ENCODE measurements around the gene SRGAP1.

SRGAP1 gene

GRCh38 chr12:63898764-63899337 lies 54.4 kb downstream of the SRGAP1 start:
- H3K27ac ChIP-seq, result no peak overlapping the region
- no peak overlapping the region for H3K4me3 ChIP-seq

- Histone ChIP-seq H3K27ac (no peak overlapping the region), H3K4me3 (no peak overlapping the region)
Measured at GRCh38 chr12:63899396-63899795, 54.9 kb downstream of the SRGAP1 start.

- peak overlapping the region in 1 of 21 experiments; percentile 21 for H3K27ac ChIP-seq
Measured at GRCh38 chr12:63900922-63901793, 56.7 kb downstream of the SRGAP1 start.

DNA sequence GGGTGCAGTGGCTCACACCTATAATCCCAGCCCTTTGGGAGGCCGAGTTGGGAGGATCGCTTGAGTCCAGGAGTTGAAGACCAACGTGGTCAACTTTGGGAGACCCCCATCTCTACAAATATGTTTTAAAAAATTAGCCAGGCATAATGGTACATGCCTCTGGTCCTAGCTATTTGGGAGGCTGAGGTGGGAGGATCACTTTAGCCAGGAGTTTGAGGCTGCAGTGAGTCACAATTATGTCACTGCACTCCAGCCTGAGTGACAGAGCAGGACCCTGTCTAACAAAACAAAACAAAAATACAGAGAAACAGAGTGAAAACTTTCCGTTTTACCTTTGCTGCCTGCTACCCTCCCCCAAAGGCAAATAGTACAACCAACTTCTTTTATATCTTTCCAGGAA lies 60.2 kb downstream of the SRGAP1 start:
- no peak overlapping the region for H3K4me3 ChIP-seq

More at GRCh38 chr12:63900922-63901793, 56.7 kb downstream of the SRGAP1 start:
- H3K4me3 ChIP-seq, result no peak overlapping the region

GRCh38 chr12:63905544-63905943 lies 61.0 kb downstream of the SRGAP1 start:
- no peak overlapping the region for H3K4me3 ChIP-seq
- no peak overlapping the region for H3K27ac ChIP-seq

More for the DNA sequence above, 60.2 kb downstream of the SRGAP1 start:
- no peak overlapping the region for H3K27ac ChIP-seq

GRCh38 chr12:63906876-63907275 lies 62.4 kb downstream of the SRGAP1 start:
- no peak overlapping the region for H3K27ac ChIP-seq
- H3K4me3 ChIP-seq, result no peak overlapping the region

DNA sequence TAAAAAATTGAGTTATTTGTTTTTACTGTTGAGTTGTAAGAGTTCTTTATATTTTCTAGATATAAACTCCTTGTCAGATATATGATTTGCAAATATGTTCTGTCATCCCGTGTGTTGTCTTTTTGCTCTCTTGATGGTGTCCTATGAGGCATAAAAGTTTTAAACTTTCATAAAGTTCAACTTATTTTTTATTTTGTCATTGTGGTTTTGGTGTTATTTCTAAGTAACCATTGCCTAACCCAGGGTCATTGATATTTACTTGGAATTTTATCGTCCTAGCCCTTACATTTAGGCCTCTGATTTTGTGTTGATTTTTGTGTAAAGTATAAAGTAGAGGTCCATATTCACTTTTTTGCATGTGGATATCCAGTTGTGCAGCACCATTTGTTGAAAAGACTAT lies 63.1 kb downstream of the SRGAP1 start:
- H3K27ac ChIP-seq, result no peak overlapping the region
- H3K4me3 ChIP-seq, result no peak overlapping the region

DNA sequence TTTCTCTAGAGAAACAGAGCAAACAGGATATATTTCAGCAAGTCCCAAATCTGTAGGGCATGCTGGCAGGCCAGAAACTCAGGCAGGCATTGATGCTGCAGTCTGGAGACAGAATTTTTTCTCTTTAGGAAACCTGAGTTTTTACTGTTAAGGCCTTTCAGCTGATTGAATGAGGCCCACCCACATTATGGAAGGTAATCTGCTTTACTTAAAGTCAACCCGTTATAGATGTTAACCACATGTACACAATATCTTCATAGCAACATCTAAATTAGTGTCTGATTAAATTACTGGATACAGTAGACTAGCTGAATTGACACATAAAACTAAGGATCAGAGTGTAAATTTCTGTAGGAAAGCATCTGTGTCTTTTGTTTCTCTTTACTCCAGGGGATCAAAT lies 65.2 kb downstream of the SRGAP1 start:
- H3K27ac ChIP-seq, result no peak overlapping the region
- H3K4me3 ChIP-seq, result no peak overlapping the region

DNA sequence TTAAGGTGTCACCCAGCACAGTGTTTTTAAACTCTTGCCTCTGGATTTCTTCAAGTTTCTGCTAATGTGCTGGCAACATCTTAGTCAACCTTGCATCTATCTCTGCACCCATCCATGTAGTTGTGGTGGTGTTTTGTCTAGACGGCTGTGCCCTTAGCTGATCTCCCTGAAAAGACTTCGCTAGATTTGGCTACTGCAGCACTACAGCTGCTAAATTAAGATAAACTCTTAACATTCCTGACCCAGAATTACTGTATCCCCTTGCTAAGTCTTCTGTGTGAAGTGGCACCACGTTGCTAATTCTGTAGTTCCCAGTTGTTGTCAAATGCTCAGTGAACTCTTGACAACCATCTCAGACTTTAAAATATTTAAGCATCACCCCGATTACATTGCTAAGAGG lies 66.8 kb downstream of the SRGAP1 start:
- Histone ChIP-seq H3K27ac (no peak overlapping the region), H3K4me3 (no peak overlapping the region)

GRCh38 chr12:63912651-63913050 lies 68.2 kb downstream of the SRGAP1 start:
- Histone ChIP-seq H3K27ac (no peak overlapping the region), H3K4me3 (no peak overlapping the region)

- no peak overlapping the region for H3K4me3 ChIP-seq
Measured at GRCh38 chr12:63913929-63914328, 69.4 kb downstream of the SRGAP1 start.

DNA sequence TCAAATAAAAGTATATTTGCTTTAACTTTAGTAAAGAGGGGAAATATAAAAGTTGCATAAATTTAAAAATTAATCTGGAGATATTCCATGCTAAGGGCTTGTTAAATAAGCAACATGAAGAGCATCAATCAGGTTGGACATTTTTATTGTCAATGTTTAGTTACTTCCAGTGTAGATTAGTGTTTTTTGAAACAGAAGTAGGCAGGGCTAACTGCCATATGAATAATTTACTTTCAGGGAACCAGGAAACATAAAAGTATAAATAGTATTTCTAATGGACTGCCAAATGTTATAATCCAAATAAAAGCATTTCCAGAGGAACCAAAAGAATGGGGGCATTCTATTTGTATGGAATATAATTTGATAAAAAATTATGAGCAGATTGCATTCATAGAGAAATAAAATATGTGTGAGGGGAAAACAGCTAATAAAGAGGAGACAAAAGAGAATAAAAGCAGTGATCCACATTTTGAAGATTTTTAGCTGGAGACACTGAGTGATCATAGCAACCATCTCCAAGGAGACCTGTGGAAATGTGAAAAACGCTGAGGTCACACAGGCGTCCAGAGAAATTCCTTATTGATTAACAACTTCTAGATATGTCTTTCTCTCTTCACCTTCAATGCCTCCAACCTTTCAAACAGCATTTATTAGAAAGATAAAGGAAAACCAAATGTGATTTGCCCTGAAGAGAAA lies 70.8 kb downstream of the SRGAP1 start:
- Histone ChIP-seq H3K27ac (peak overlapping the region in 2 of 21 experiments; percentile 37 to 56), H3K4me3 (no peak overlapping the region)

More at GRCh38 chr12:63913929-63914328, 69.4 kb downstream of the SRGAP1 start:
- H3K27ac ChIP-seq, result no peak overlapping the region

DNA sequence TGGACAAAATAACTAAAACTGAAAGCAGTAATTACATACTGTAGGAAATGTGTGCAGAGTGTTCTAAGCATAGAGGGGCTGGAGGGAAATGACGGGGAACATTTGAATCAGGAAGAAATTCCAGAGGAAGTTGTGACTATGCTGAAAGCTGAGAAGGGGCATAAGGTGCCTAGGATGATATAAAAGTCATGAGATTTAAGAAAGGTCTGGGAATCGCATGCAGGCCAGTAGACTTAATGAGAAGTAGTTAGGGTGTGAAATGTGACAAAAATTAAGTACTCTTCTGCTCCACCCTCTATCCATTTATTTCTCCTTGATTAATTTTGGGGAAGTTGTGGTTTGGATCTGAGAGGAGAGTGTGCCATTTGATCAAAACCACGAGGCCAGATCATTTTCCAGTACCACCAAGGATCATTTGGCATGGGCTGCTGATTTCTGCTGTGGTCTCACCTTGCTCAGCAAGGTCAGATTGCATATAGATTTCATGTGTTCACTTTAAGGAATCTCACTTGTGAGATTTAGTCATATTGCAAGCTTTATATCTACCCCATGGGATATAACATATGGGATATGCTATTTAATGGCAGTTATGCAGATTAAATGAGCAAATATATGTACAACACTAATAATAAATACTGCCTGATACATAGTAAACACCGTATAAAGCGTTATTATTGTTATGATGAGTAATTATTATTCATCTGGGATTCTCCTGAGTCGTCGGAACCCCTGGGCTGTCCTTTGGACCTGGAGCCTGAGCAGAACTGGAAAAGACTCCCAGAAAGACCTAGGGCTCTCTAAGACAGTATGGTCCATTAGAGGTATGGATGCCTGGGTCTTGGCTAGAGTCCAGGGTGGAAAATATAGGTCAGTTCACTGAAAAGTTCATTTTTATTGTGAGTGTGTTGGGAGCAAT lies 72.3 kb downstream of the SRGAP1 start:
- Histone ChIP-seq H3K4me3 (no peak overlapping the region), H3K27ac (peak overlapping the region in 9 of 21 experiments; percentile 1 to 68 (median 34))

DNA sequence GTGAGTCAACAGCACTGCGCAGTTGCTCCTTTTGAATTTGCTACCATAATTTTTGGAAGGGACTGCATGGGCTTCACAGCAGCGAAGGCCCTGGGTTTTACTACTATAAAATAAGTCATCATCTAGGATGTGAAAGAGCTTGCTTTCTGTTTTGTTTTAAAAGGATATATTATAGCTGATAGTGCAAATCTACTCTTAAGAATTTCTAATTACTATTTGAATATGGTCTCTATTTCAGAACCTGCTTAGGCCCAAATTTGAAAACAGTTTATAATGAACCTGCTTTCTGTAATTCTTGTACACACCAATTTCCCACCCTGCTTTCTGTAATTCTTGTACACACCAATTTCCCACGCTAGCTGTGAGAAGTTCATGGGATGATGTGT lies 73.0 kb downstream of the SRGAP1 start:
- Histone ChIP-seq H3K27ac (peak overlapping the region in 9 of 21 experiments; percentile 1 to 68 (median 29)), H3K4me3 (no peak overlapping the region)

DNA sequence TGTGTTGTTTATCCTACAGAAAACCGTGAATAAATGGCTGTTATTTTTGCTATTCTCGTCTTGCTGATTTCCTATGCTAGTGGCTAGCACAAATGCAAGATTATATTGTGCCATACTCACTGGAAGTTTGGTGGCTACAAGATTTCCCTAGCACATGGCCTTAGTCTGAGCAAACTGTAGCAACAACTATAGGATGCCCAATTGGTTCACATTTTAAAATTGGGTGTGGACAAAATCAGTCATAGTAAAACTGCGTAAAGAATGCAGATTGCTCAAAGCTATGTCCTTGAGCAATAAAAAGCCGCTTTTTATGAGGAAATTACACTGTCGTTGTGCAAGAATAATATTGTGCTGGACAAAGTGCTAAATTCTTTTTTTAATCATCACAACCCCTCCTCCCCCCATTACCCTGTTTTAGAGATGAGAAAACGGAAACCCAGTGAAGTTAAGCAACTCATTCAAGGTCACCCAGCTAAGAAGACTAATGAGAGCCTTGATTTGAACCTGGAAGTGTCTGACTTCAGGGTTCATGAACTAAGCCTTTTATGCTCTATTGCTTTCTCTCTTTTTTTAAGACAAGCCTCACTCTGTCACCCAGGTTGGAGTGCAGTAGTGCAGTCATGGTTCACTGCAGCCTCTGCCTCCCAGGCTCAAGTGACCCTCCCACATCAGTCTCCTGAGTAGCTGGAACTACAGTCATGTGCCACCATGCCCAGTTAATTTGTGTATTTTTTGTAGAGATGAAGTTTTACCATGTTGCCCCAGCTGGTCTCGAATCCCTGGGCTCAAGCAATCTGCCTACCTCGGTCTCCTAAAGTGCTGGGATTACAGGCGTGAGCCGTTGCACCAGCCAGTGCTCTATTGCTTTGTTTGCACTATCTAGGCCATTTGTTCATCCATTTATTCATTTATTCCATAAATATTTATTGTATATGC lies 73.6 kb downstream of the SRGAP1 start:
- Histone ChIP-seq H3K27ac (peak overlapping the region in 10 of 21 experiments; percentile 4 to 68 (median 58)), H3K4me3 (no peak overlapping the region)

DNA sequence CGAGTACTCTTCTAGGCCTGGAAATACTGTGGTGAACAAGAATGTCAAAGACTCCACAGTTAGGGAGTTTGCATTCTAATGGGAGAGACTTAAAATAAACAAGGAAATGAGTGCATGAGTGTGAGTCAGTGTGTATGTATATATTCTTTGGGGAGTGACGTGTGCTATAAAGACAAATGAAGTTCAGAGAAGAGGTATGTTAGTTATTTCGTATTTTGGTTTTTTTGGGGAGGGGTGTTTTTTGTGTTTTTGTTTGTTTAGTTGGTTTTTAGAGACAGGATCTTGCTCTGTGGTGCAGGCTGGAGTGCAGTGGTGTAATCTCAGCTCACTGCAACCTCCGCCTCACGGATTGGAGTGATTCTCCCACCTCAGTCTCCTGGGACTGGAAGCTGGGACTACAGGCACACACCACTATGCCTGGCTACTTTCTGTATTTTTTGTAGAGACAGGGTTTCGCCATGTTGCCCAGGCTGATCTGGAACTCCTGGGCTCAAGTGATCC lies 74.3 kb downstream of the SRGAP1 start:
- peak overlapping the region in 8 of 21 experiments; percentile 1 to 68 (median 57) for H3K27ac ChIP-seq
- H3K4me3 ChIP-seq, result no peak overlapping the region

GRCh38 chr12:63919756-63920155 lies 75.3 kb downstream of the SRGAP1 start:
- Histone ChIP-seq H3K4me3 (no peak overlapping the region), H3K27ac (no peak overlapping the region)

- Histone ChIP-seq H3K4me3 (no peak overlapping the region), H3K27ac (no peak overlapping the region)
Measured at GRCh38 chr12:63921157-63921556, 76.7 kb downstream of the SRGAP1 start.
